Stimulated activated CD8-positive, alpha-beta memory T cell treated with anti-CD3 and anti-CD28 coated beads, Interleukin-7, amount 100 ng/mL, for 24 hours (primary cell): Measurements from ENCODE around the gene LRRC47.
"Not testable (repeated sequence)": the region's sequence is repeated elsewhere in the genome, so short reads cannot be mapped to it uniquely, and the experiment has no call there.

Source experiments
- DNase-seq: peaks from one replicate; pipeline ENCODE4 v3.0.0-alpha.2; 2020; ENCODE audit warnings: low read depth

Gene LRRC47

GRCh38 chr1:3814771-3815561, 18.7 kb upstream of the LRRC47 start:
- DNase-seq = no peak

DNA sequence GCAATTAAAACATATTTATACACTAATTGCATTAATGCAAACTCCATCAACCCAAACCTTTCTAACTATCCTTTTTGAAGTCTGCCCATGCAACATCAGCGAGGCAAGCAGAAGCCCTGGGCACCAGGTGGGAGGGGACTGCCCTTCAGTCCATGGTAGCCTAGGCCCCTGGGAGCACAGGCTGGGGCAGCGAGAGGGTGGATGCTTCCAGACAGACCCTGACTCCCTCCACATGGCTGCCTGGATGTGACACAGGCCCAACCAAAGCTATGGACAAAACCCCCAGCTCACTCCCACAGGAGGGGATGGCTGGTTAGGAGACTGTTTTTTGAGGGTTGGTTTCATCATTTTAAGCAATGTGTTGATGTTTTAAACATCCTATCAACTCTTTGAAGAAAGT, 17.8 kb upstream of the LRRC47 start:
- DNase-seq = no peak

DNA sequence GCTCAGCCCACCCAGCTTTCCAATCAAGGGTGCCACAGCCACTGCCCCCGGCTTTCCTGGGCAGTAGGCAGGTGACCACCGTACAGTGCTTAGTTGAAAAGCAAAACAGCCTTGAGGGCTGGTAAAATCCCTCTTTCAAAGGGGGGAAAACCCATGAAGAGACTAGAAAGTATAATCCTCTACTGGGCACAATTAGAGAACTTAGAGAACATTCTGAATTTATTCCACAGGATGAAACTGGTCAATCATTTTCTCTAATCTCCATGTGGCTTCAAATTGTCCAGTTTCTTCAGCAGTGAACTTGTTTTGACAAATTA, 15.3 kb upstream of the LRRC47 start:
- no peak for DNase-seq

GRCh38 chr1:3810149-3810761, 14.0 kb upstream of the LRRC47 start:
- not testable (repeated sequence) for DNase-seq

DNA sequence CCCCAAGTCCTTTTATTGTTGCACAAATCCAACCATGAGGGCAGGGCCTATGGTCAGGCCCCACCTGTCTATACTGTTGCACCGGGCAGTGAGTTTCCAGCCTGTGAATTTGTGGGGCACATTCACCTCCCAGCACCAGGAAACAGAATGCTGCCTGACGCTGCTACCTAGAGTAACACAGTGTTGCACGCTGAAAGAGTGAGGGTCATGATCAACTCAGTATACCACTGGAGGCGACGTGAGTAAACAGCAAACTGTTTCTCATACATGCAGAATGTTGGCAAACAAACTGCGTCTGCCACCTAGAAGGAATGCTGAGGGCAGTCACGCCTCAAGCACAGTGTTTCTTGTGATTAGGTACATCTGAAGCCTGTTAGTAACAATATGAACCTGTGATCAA, 13.4 kb upstream of the LRRC47 start:
- DNase-seq = no peak

DNA sequence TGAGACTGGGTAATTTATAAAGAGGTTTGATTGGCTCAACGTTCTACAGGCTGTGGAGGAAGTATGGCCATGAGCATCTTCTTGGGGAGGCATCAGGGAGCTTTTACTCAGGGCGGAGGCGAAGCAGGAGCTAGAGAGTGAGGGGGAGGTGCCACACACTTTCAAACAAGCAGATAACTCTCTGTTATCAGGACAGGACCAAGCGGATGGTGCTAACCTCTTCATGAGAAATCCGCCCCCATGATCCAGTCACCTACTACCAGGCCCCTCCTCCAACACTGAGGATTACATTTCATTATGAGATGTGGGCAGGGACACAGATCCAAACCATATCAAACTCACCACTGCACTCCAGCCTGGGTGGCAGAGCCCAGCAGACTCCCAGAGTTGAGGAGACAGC, 11.5 kb upstream of the LRRC47 start:
- DNase-seq = no peak

DNA sequence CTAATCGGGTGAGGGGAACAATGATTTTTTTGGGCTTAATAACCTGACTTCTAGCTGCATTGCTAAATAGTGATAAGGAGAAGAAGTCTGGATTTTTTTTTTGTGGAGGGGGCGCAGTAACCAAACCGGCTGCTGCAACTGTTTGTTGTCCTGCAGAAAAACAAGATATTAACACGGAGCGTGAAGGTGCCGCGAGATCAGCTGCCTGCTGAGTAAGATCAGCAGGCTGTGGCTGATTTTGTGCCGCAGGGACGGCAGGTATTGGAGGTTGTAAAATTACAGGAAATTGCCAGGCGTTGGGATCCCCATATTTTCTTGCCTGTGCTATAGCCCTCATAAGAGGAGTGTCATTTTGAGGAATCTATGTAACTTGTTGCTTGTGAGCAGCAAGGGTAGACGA, 8.7 kb upstream of the LRRC47 start:
- no peak for DNase-seq

- not testable (repeated sequence) for DNase-seq
These were observed 8.3 kb upstream of the LRRC47 start for GRCh38 chr1:3804627-3804944.

GRCh38 chr1:3803905-3804626, 7.8 kb upstream of the LRRC47 start:
- DNase-seq = no peak

- not testable (repeated sequence) for DNase-seq
These were observed 4.5 kb upstream of the LRRC47 start for GRCh38 chr1:3800795-3801194.

GRCh38 chr1:3799976-3800685, 3.8 kb upstream of the LRRC47 start:
- no peak for DNase-seq

DNA sequence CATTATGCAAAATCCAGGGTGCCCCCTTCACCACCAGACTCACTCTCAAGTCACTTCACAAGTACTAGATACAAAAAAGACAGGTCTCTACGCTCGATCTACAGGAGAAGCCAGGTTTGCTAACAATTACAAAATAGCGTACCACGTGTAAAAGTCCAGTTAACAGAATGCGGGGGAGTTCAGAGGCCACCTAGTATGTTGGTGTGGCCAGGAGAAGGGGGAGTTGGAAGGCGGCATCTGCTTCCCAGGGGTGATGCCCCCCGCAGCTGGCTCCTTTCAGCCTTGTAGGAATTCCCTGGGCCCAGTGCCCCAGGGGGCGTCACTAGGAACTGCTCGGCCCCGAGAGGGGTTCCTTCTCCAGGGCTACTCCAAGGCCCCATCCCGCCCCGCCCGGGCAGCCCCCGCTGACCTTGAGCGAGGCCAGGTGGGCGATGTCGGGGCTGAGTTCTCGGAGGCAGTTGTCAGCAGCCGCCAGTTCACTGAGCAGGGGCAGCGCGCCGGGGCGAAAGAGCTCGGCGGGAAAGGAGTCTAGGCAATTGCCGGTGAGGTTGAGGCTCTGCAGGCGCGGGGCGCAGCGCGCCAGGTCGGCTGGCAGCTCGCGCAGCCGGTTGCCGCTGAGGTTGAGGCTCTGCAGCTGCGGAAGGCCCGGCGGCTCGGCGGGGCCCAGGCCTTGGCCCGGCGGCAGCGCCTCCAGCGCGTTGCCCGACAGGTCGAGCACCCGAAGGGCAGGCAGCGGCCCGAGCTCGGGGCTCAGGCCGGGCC, 664 bp downstream of the LRRC47 start:
- DNase-seq = no peak

- no peak for DNase-seq
These were observed 5.3 kb downstream of the LRRC47 start for GRCh38 chr1:3790952-3791351.

DNA sequence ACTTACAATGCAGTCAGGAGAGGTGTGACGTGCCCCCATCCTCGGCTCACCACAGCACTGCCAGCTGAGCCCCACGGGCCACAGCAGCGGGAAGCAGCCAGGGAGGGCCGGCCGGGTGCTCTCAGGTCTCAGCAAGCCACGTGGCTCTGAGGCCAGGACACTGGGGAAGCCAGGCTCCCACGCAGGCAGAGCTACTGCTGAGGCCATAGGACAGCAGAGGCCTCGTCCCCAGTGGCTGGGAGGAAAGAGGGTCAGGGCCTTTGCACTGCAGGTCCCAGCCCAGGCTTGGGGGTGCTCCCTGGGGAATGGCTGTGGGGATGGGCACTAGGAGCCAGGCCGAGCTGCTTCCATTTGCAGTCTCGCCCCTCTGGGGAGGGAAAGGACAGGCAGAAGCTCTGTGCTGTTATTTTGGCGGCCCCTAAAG, 5.8 kb downstream of the LRRC47 start:
- no peak for DNase-seq

GRCh38 chr1:3789421-3790300, 6.6 kb downstream of the LRRC47 start:
- no peak for DNase-seq

DNA sequence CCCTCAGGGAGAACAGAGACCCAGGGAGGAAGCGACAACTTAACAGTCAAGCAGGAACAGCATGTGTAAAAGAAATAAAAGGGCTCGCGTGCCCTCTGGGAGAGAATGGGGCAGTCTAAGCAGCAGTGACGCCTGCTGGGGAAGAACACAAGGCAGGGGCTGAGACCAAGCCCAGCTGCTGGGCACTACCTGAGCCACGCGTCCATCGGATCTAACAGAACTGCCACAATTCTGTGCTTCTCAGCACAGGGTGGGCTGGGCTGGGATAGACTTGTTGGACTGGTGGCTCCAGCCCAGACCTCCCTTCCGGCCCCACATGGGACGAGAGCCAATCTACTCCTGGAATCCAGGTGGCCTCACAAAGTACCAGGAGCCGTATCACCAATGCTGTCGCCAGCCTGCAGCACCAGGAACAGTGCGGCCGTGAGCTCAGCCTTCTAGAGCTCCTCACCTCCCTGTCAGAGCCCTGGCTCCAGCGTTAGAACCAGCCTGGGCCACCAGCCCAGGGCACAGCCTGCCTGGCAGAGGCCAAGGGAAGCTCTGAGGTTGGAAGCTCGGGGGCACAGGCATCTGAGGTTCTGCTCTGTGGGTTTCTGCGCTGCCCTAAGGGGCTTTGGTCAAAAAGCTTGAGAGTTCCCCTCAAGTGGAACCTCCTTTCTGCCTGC, 7.4 kb downstream of the LRRC47 start:
- DNase-seq = no peak

- DNase-seq = no peak
These were observed 8.3 kb downstream of the LRRC47 start for GRCh38 chr1:3787745-3788605.

DNA sequence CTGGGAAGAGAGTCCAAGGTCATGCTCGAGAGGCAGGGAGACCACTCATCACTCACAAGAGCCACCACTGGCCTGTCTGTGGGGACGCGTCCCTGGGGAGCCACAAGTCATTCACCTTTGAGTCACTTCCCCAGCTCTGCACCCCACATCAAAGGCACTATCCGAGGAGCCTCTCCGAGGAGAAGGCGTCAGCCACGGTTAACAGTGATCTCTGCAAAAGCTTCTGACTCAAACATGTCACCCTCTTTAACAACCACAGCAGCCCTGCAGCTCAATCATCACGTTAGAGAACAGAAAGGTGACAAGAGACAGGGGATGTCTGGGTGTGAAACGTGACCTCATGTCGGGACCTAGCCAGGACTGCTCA, 9.0 kb downstream of the LRRC47 start:
- no peak for DNase-seq

DNA sequence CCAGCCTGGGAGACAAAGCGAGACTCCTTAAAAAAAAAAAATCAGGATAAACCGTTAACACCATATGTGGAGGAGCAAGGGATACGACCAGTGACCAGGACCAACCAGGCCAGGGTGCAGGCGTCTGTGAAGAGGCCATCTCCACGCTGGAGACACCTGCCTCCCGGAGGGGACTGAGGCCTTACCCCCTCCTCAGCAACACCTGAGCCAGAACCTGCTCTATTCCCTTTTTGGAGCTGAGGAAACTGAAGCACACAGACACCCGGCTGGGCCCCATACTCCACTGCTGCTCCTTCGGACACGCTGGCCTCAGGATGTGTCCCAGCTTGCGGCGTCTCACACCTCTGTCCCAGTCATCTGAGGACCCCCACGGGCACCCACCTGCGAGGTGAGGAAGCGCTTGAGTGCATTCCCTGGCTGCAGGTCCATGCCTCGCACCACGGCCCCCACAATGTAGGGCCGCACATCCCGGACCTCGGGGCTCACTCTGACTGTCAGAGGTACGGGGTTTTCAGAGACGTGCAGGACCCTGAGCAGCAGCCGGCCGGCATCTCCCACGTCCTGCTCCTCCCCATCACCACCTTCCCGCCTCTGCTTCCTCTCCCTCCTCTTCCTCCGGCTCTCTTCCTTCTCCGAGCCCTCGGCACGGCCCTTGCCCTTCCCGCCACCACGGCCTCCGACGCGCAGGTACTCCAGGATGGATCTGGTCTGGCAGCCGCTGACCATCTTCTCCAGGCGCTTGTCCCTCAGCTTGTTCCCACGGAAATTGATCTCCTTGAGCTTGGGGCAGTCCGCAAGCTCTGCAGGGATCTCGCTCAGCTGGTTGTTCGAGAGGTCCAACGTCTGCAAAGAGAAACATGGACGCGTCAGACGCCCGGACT, 9.6 kb downstream of the LRRC47 start:
- DNase-seq = no peak
